Mesodermal cell (in vitro differentiated cells): ENCODE data around the gene FHL1.

ENCODE experiments used
- H3K27ac ChIP-seq: 2 replicates; pipeline ENCODE4 v1.7.0; 2013; ENCODE audit warnings: mild to moderate bottlenecking, low read depth, low read length, moderate library complexity; ENCODE audit not compliant: severe bottlenecking
- H3K36me3 ChIP-seq: 2 replicates; pipeline ENCODE4 v1.7.1; 2013; ENCODE audit warnings: mild to moderate bottlenecking, low read length, moderate library complexity; ENCODE audit not compliant: control insufficient read depth, insufficient read depth
- H3K4me1 ChIP-seq: one replicate; pipeline ENCODE4 v1.7.1; 2013; ENCODE audit warnings: mild to moderate bottlenecking, low read length; ENCODE audit not compliant: insufficient read depth, control insufficient read depth, poor library complexity, severe bottlenecking
- H3K4me3 ChIP-seq: 2 replicates; pipeline ENCODE4 v1.7.0; 2013; ENCODE audit warnings: low read length, control low read depth, mild to moderate bottlenecking; ENCODE audit not compliant: insufficient read depth, poor library complexity, severe bottlenecking; ENCODE audit errors: extremely low read depth
- H3K9me3 ChIP-seq: 2 replicates; pipeline ENCODE4 v1.7.1; 2013; ENCODE audit warnings: mild to moderate bottlenecking, low read length, moderate library complexity; ENCODE audit not compliant: control insufficient read depth
- WGBS, 2 experiments: methylation state at CpG; one replicate each; pipeline ENCODE4 v1.1.5; 2013; ENCODE audit warnings: missing lambda C conversion rate in 2 of 2; ENCODE audit not compliant: insufficient coverage in 2 of 2; 5-methylcytosine and 5-hydroxymethylcytosine counted together

FHL1 gene

GRCh38 chrX:136206916-136207315, 59.6 kb downstream of the FHL1 start:
- Histone ChIP-seq H3K9me3 (no peaks in the 10 kb centered on the region), H3K36me3 (peaks cover 3% of the 10 kb centered on the region), H3K4me1 (peaks cover 7% of the 10 kb centered on the region), H3K4me3 (no peak overlapping the region), H3K27ac (no peak overlapping the region)
- WGBS, 2 experiments, result 93 to 100% methylated on average over 2 to 3 of the region's 6 CpGs

GRCh38 chrX:136207546-136207945, 60.2 kb downstream of the FHL1 start:
- Histone ChIP-seq H3K4me3 (no peak overlapping the region), H3K9me3 (no peaks in the 10 kb centered on the region), H3K36me3 (peaks cover 3% of the 10 kb centered on the region), H3K27ac (no peak overlapping the region), H3K4me1 (peaks cover 7% of the 10 kb centered on the region)
- 56 to 71% methylated on average over 2 to 3 of the region's 4 CpGs for WGBS, 2 experiments

GRCh38 chrX:136209016-136209738, 61.8 kb downstream of the FHL1 start:
- no peak overlapping the region for H3K27ac ChIP-seq
- WGBS, 2 experiments, result 52 to 63% methylated on average over 4 to 12 of the region's 28 CpGs
- no peak overlapping the region for H3K4me3 ChIP-seq
- no peaks in the 10 kb centered on the region for H3K9me3 ChIP-seq
- peaks cover 3% of the 10 kb centered on the region for H3K36me3 ChIP-seq
- peaks cover 8% of the 10 kb centered on the region for H3K4me1 ChIP-seq

- 93 to 96% methylated on average over 4 to 5 of the region's 9 CpGs for WGBS, 2 experiments
- Histone ChIP-seq H3K27ac (no peak overlapping the region), H3K9me3 (no peaks in the 10 kb centered on the region), H3K36me3 (peaks cover 3% of the 10 kb centered on the region), H3K4me1 (peaks cover 10% of the 10 kb centered on the region), H3K4me3 (no peak overlapping the region)
These were observed 62.4 kb downstream of the FHL1 start for GRCh38 chrX:136209751-136210150.

- Histone ChIP-seq H3K27ac (no peak overlapping the region), H3K4me1 (peaks cover 10% of the 10 kb centered on the region), H3K9me3 (no peaks in the 10 kb centered on the region), H3K36me3 (peaks cover 3% of the 10 kb centered on the region), H3K4me3 (no peak overlapping the region)
- 94% methylated on average over 3 of the region's 7 CpGs; no CpG with 5 or more reads in 1 of the 2 experiments for WGBS, 2 experiments
These were observed 62.9 kb downstream of the FHL1 start for GRCh38 chrX:136210243-136210642.

GRCh38 chrX:136210806-136211205, 63.5 kb downstream of the FHL1 start:
- no peak overlapping the region for H3K4me3 ChIP-seq
- WGBS, 2 experiments, result 67% methylated on average over 3 of the region's 5 CpGs; no CpG with 5 or more reads in 1 of the 2 experiments
- H3K4me1 ChIP-seq, result peaks cover 10% of the 10 kb centered on the region
- no peak overlapping the region for H3K27ac ChIP-seq
- H3K9me3 ChIP-seq, result no peaks in the 10 kb centered on the region
- H3K36me3 ChIP-seq, result peaks cover 6% of the 10 kb centered on the region

GRCh38 chrX:136211766-136212556, 64.6 kb downstream of the FHL1 start:
- H3K27ac ChIP-seq, result no peak overlapping the region
- H3K36me3 ChIP-seq, result peaks cover 9% of the 10 kb centered on the region
- H3K9me3 ChIP-seq, result no peaks in the 10 kb centered on the region
- H3K4me1 ChIP-seq, result peaks cover 10% of the 10 kb centered on the region
- no peak overlapping the region for H3K4me3 ChIP-seq
- 69 to 76% methylated on average over 5 of the region's 11 CpGs for WGBS, 2 experiments

- peaks cover 9% of the 10 kb centered on the region for H3K36me3 ChIP-seq
- H3K9me3 ChIP-seq, result no peaks in the 10 kb centered on the region
- H3K4me1 ChIP-seq, result peaks cover 10% of the 10 kb centered on the region
- 89 to 94% methylated on average over 5 to 15 of the region's 17 CpGs for WGBS, 2 experiments
- no peak overlapping the region for H3K27ac ChIP-seq
- H3K4me3 ChIP-seq, result no peak overlapping the region
These were observed 65.3 kb downstream of the FHL1 start for GRCh38 chrX:136212557-136213111.

- Histone ChIP-seq H3K4me3 (no peak overlapping the region), H3K36me3 (peaks cover 19% of the 10 kb centered on the region), H3K27ac (peak overlapping the region; percentile 55), H3K9me3 (no peaks in the 10 kb centered on the region), H3K4me1 (peaks cover 10% of the 10 kb centered on the region)
- WGBS, 2 experiments, result 80 to 89% methylated on average over 2 to 7 of the region's 7 CpGs
These were observed 67.2 kb downstream of the FHL1 start for GRCh38 chrX:136214551-136214950.

GRCh38 chrX:136215559-136215958, 68.2 kb downstream of the FHL1 start:
- Histone ChIP-seq H3K36me3 (peaks cover 28% of the 10 kb centered on the region), H3K27ac (no peak overlapping the region), H3K9me3 (no peaks in the 10 kb centered on the region), H3K4me1 (peaks cover 10% of the 10 kb centered on the region), H3K4me3 (no peak overlapping the region)
